TTC549 (cell line): Measurements from ENCODE around the gene TUBA4B.
"Not testable (repeated sequence)": the region's sequence is repeated elsewhere in the genome, so short reads cannot be mapped to it uniquely, and the experiment has no call there.

Experiments used
- FAIRE-seq: peaks from 2 replicates; lab custom pipeline; 2012; peaks lifted over from hg19 to GRCh38; lab: Jason Lieb, UNC

TUBA4B gene

GRCh38 chr2:219248845-219249202 is 4.2 kb upstream of the TUBA4B start:
- FAIRE-seq = no peak

- no peak for FAIRE-seq
Measured at GRCh38 chr2:219249203-219249980, 3.7 kb upstream of the TUBA4B start.

- FAIRE-seq = no peak
Measured at GRCh38 chr2:219250049-219250781, 2.8 kb upstream of the TUBA4B start.

GRCh38 chr2:219251656-219252055 is 1.4 kb upstream of the TUBA4B start:
- FAIRE-seq = no peak

- no peak for FAIRE-seq
Measured at GRCh38 chr2:219252084-219252483, 959 bp upstream of the TUBA4B start.

- no peak for FAIRE-seq
Measured at GRCh38 chr2:219252570-219252899, 508 bp upstream of the TUBA4B start.

GRCh38 chr2:219253753-219254589 is 928 bp downstream of the TUBA4B start, which contains the start of gene TUBA4A:
TUBA4A (minus strand) TSS chr2:219253918; CDS start chr2:219253858, 60 bp downstream.
- no peak for FAIRE-seq

GRCh38 chr2:219254590-219255201 is 1.7 kb downstream of the TUBA4B start:
- no peak for FAIRE-seq

GRCh38 chr2:219258942-219259341 is 5.9 kb downstream of the TUBA4B start:
- not testable (repeated sequence) for FAIRE-seq

GRCh38 chr2:219261024-219261855 is 8.2 kb downstream of the TUBA4B start:
- FAIRE-seq = no peak

- no peak for FAIRE-seq
Measured at GRCh38 chr2:219266232-219266631, 13.2 kb downstream of the TUBA4B start.

- no peak for FAIRE-seq
Measured at GRCh38 chr2:219266886-219267285, 13.8 kb downstream of the TUBA4B start.

GRCh38 chr2:219268294-219268693 is 15.3 kb downstream of the TUBA4B start:
- no peak for FAIRE-seq

GRCh38 chr2:219269362-219270054 is 16.5 kb downstream of the TUBA4B start:
- FAIRE-seq = no peak

- FAIRE-seq = no peak
Measured at GRCh38 chr2:219270055-219270372, 17.0 kb downstream of the TUBA4B start.

GRCh38 chr2:219271021-219271420 is 18.0 kb downstream of the TUBA4B start:
- FAIRE-seq = no peak

- FAIRE-seq = no peak
Measured at GRCh38 chr2:219272356-219272755, 19.3 kb downstream of the TUBA4B start.

- no peak for FAIRE-seq
Measured at GRCh38 chr2:219272995-219273394, 20.0 kb downstream of the TUBA4B start.

- no peak for FAIRE-seq
Measured at GRCh38 chr2:219273937-219274336, 20.9 kb downstream of the TUBA4B start.

GRCh38 chr2:219274361-219274921 is 21.4 kb downstream of the TUBA4B start:
- no peak for FAIRE-seq
